D721Med (cell line): ENCODE data around the gene PIK3R6.

Experiments used
- DNase-seq: peaks from one replicate; pipeline ENCODE4 v3.0.0; 2011; ENCODE audit warnings: low spot score; ENCODE audit not compliant: insufficient read length
- FAIRE-seq: peaks from 2 replicates; lab custom pipeline; 2011; peaks lifted over from hg19 to GRCh38; lab: Jason Lieb, UNC
- CTCF ChIP-seq: IDR thresholded peaks from 2 replicates; pipeline ENCODE4 v1.5.1; 2012; ENCODE audit warnings: mild to moderate bottlenecking, control low read depth; ENCODE audit not compliant: insufficient read depth; ENCODE audit errors: missing control alignments

PIK3R6 gene

GRCh38 chr17:8798846-8799569, 68.5 kb downstream of the PIK3R6 start, which contains the start of gene MFSD6L:
MFSD6L (minus strand) TSS chr17:8799365; CDS start chr17:8799120, 245 bp downstream.
- no peak for TF ChIP-seq CTCF
- DNase-seq: no peak
- FAIRE-seq: no peak

- TF ChIP-seq CTCF: no peak
- FAIRE-seq (no peak), DNase-seq (no peak)
Measured at GRCh38 chr17:8798176-8798845, 69.2 kb downstream of the PIK3R6 start.

GRCh38 chr17:8797621-8798175, 69.8 kb downstream of the PIK3R6 start:
- DNase-seq (no peak), FAIRE-seq (no peak)
- no peak for TF ChIP-seq CTCF

GRCh38 chr17:8794636-8795035, 72.8 kb downstream of the PIK3R6 start:
- DNase-seq (no peak), FAIRE-seq (no peak)
- no peak for TF ChIP-seq CTCF

GRCh38 chr17:8793649-8794048, 73.8 kb downstream of the PIK3R6 start:
- no peak for FAIRE-seq
- no peak for DNase-seq
- TF ChIP-seq CTCF: no peak

GRCh38 chr17:8792646-8793045, 74.8 kb downstream of the PIK3R6 start:
- FAIRE-seq (no peak), DNase-seq (no peak)
- no peak for TF ChIP-seq CTCF
